Ishikawa (cell line): ENCODE results near the gene ERVH48-1.

Experiments used
- CEBPB ChIP-seq: IDR thresholded peaks from 2 replicates; pipeline ENCODE4 v1.6.1; 2012
- EGR1 ChIP-seq: IDR thresholded peaks from 2 replicates; pipeline ENCODE4 v1.6.1; 2012
- EP300 ChIP-seq: IDR thresholded peaks from 2 replicates; pipeline ENCODE4 v1.6.1; 2012; ENCODE audit warnings: borderline replicate concordance
- FOXM1 ChIP-seq: IDR thresholded peaks from 2 replicates; pipeline ENCODE4 v1.6.1; 2012; ENCODE audit warnings: low read depth, borderline replicate concordance
- MAX ChIP-seq: IDR thresholded peaks from 2 replicates; pipeline ENCODE4 v1.6.1; 2012
- NFIC ChIP-seq: IDR thresholded peaks from 2 replicates; pipeline ENCODE4 v1.6.1; 2012
- RAD21 ChIP-seq: IDR thresholded peaks from 2 replicates; pipeline ENCODE4 v1.6.1; 2012; ENCODE audit warnings: low read depth
- REST ChIP-seq: IDR thresholded peaks from 2 replicates; pipeline ENCODE4 v1.6.1; 2012; ENCODE audit warnings: low read depth, mild to moderate bottlenecking
- TAF1 ChIP-seq: IDR thresholded peaks from 2 replicates; pipeline ENCODE4 v1.6.1; 2012; ENCODE audit warnings: low read depth, mild to moderate bottlenecking
- TCF12 ChIP-seq: IDR thresholded peaks from 2 replicates; pipeline ENCODE4 v1.6.1; 2012; ENCODE audit warnings: low read depth
- TEAD4 ChIP-seq: IDR thresholded peaks from 2 replicates; pipeline ENCODE4 v1.6.1; 2012
- YY1 ChIP-seq: IDR thresholded peaks from 2 replicates; pipeline ENCODE4 v1.6.1; 2012; ENCODE audit warnings: low read depth
- ZBTB7A ChIP-seq: IDR thresholded peaks from 2 replicates; pipeline ENCODE4 v1.6.1; 2012; ENCODE audit warnings: low read depth
- TF ChIP-seq, protein P1 (sequence below): IDR thresholded peaks from 2 replicates; pipeline ENCODE4 v1.6.1; 2012

GRCh38 chr21:42878993-42879787, 46.2 kb downstream of the ERVH48-1 start, which contains the start of gene WDR4:
- no peak for TF ChIP-seq RAD21
- TF ChIP-seq YY1: peak; percentile 89
- TF ChIP-seq CEBPB: no peak
- TF ChIP-seq FOXM1: no peak
- TF ChIP-seq MAX: peak; percentile 98
- TF ChIP-seq EP300: no peak; the same call in 1 of the 2 replicates
- TF ChIP-seq REST: 0 out of 2 replicates have a peak, but pooled peaks have one; percentile 8
- peak; percentile 65 for TF ChIP-seq ZBTB7A
- 0 out of 2 replicates have a peak, but pooled peaks have one; percentile 30 for TF ChIP-seq NFIC
- peak; percentile 92 for TF ChIP-seq TAF1
- TF ChIP-seq, protein P1, sequence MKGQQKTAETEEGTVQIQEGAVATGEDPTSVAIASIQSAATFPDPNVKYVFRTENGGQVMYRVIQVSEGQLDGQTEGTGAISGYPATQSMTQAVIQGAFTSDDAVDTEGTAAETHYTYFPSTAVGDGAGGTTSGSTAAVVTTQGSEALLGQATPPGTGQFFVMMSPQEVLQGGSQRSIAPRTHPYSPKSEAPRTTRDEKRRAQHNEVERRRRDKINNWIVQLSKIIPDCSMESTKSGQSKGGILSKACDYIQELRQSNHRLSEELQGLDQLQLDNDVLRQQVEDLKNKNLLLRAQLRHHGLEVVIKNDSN: peak; percentile 96
- TF ChIP-seq TCF12: peak; percentile 66
- TF ChIP-seq TEAD4: no peak
- no peak; the same call in 1 of the 2 replicates for TF ChIP-seq EGR1
